ENCODE results near the gene PCDHGC4.

GRCh38 chr5:141476132-141476911 lies 8.5 kb upstream of the PCDHGC4 start:
- TF ChIP-seq CTCF (conservative IDR thresholded peaks at IDR 0.05) = no peak
- TF ChIP-seq ZFX (IDR thresholded peaks at IDR 0.05) = no peak
